CD14-positive monocyte (primary cell): ENCODE results near the gene ERBB3. TPM values are rescaled to one million over a fixed set of nuclear protein-coding genes. Genes with fewer than 3 reads are reported as not detected.

Experiments used
- DNase-seq, 3 donors: peaks; one replicate each; pipeline ENCODE4 v3.0.0-alpha.2; 2011 to 2022
- H2AFZ ChIP-seq: 2 replicates; pipeline ENCODE4 v1.6.0; 2012; ENCODE audit warnings: mild to moderate bottlenecking, low read depth, low read length, inconsistent platforms; ENCODE audit not compliant: insufficient read depth, poor library complexity, severe bottlenecking
- H3K27ac ChIP-seq, 2 donors: 1 replicate in 1 of 2; 2 replicates in 1 of 2; pipeline ENCODE4 v1.5.1; 2012 to 2013; ENCODE audit warnings: low read length in 2 of 2, control low read depth in 1 of 2, inconsistent platforms in 1 of 2, low read depth in 1 of 2, mild to moderate bottlenecking in 1 of 2
- H3K27me3 ChIP-seq, 2 donors: one replicate each; pipeline versions ENCODE4 v1.6.0 to v1.6.1; 2011 to 2013; ENCODE audit warnings: low read length in 2 of 2; ENCODE audit not compliant: control insufficient read depth in 2 of 2, insufficient read depth in 2 of 2
- H3K36me3 ChIP-seq, 2 donors: replicated peaks in 1 of 2; 1 replicate in 1 of 2; 2 replicates in 1 of 2; pipeline versions ENCODE4 v1.5.1 to v1.6.1; 2012 to 2013; ENCODE audit warnings: low read length in 2 of 2, control low read depth in 1 of 2, inconsistent platforms in 1 of 2, mild to moderate bottlenecking in 1 of 2; ENCODE audit not compliant: insufficient read depth in 2 of 2, control insufficient read depth in 1 of 2
- H3K4me1 ChIP-seq, 2 donors: 1 replicate in 1 of 2; 2 replicates in 1 of 2; pipeline versions ENCODE4 v1.5.1 to v1.6.1; 2012 to 2013; ENCODE audit warnings: low read length in 2 of 2, control low read depth in 1 of 2, inconsistent platforms in 1 of 2, mild to moderate bottlenecking in 1 of 2, moderate library complexity in 1 of 2; ENCODE audit not compliant: insufficient read depth in 2 of 2, control insufficient read depth in 1 of 2
- H3K4me2 ChIP-seq: replicated peaks from 2 replicates; pipeline ENCODE3; 2012; ENCODE audit warnings: low read length, moderate library complexity, mild to moderate bottlenecking; ENCODE audit not compliant: poor library complexity, severe bottlenecking; ENCODE audit errors: extremely low read depth
- H3K4me3 ChIP-seq, 3 experiments: fragments of 200-600 bp in 1 of 3; sonication (generic) in 1 of 3; replicated peaks in 1 of 3; 1 replicate in 2 of 3; 2 replicates in 1 of 3; pipeline ENCODE4 v1.5.1; 2011 to 2013; ENCODE audit warnings: low read length in 3 of 3, mild to moderate bottlenecking in 3 of 3, control low read depth in 2 of 3, low read depth in 2 of 3, inconsistent platforms in 1 of 3, moderate library complexity in 1 of 3
- H3K79me2 ChIP-seq: 2 replicates; pipeline ENCODE4 v1.6.0; 2012; ENCODE audit warnings: mild to moderate bottlenecking, control low read depth, inconsistent platforms, low read length, moderate library complexity; ENCODE audit not compliant: insufficient read depth
- H3K9ac ChIP-seq: 2 replicates; pipeline ENCODE4 v1.6.0; 2017; ENCODE audit warnings: low read length, mild to moderate bottlenecking; ENCODE audit not compliant: insufficient read depth, poor library complexity, severe bottlenecking
- H3K9me3 ChIP-seq, 2 donors: replicated peaks in 1 of 2; 1 replicate in 1 of 2; 2 replicates in 1 of 2; pipeline versions ENCODE4 v1.5.1 to v1.6.1; 2012 to 2013; ENCODE audit warnings: low read length in 2 of 2, control low read depth in 1 of 2; ENCODE audit not compliant: control insufficient read depth in 1 of 2, insufficient read depth in 1 of 2
- H4K20me1 ChIP-seq: 2 replicates; pipeline ENCODE4 v1.6.0; 2012; ENCODE audit warnings: mild to moderate bottlenecking, low read length, control low read depth, moderate library complexity; ENCODE audit not compliant: insufficient read depth
- H3K27ac Mint-ChIP-seq, 7 donors: one replicate each; pipeline ENCODE4 v1.8.0; 2020; ENCODE audit warnings: mild to moderate bottlenecking in 7 of 7, mixed read lengths in 7 of 7, moderate library complexity in 6 of 7, inconsistent platforms in 2 of 7
- H3K27me3 Mint-ChIP-seq, 3 donors: one replicate each; pipeline ENCODE4 v1.8.0; 2021 to 2022; ENCODE audit warnings: low read depth in 3 of 3, mild to moderate bottlenecking in 3 of 3, mixed read lengths in 3 of 3, moderate library complexity in 3 of 3, inconsistent platforms in 1 of 3
- H3K36me3 Mint-ChIP-seq, 2 donors: one replicate each; pipeline ENCODE4 v1.8.0; 2020; ENCODE audit warnings: mixed read lengths in 2 of 2, inconsistent platforms in 1 of 2, mild to moderate bottlenecking in 1 of 2
- H3K4me1 Mint-ChIP-seq: one replicate; pipeline ENCODE4 v1.8.0; 2020; ENCODE audit warnings: mild to moderate bottlenecking, mixed read lengths
- H3K4me3 Mint-ChIP-seq, 2 donors: one replicate each; pipeline ENCODE4 v1.8.0; 2020; ENCODE audit warnings: mild to moderate bottlenecking in 2 of 2, mixed read lengths in 2 of 2, moderate library complexity in 1 of 2
- H3K9me3 Mint-ChIP-seq, 7 donors: one replicate each; pipeline ENCODE4 v1.8.0; 2020 to 2022; ENCODE audit warnings: mixed read lengths in 7 of 7, mild to moderate bottlenecking in 6 of 7, moderate library complexity in 6 of 7, inconsistent platforms in 2 of 7
- CTCF ChIP-seq: fragments of 200-600 bp; IDR thresholded peaks from one replicate; pipeline ENCODE4 v1.8.0; 2022; ENCODE audit warnings: antibody characterized with exemption, mild to moderate bottlenecking
- WGBS: methylation state at CpG from one replicate; pipeline ENCODE4 v1.1.5; 2013; ENCODE audit warnings: missing lambda C conversion rate; ENCODE audit not compliant: insufficient coverage; 5-methylcytosine and 5-hydroxymethylcytosine counted together
- intact Hi-C, 2 donors: fragments of 100-400 bp; cut with micrococcal nuclease; formaldehyde crosslinking; loops; one replicate each; pipeline versions ENCODE4 v1.15.0 to v1.15.1; 2023
- polyA plus RNA-seq, 3 donors: library from polyadenylated mRNA; depleted of rRNA in 1 of 3; unstranded in 2 of 3; stranded (reverse) in 1 of 3; fragments of 300-500 nt in 2 of 3; fragments of >200 nt in 1 of 3; fragmentation: Illumina TruSeq in 2 of 3; gene quantifications; 1 replicate in 2 of 3; 2 replicates in 1 of 3; pipeline ENCODE4 v1.2.3, GENCODE V29; 2012 to 2021

The ERBB3 gene
- polyA plus RNA-seq, 3 donors = 0.01 TPM; not detected in 2

GRCh38 chr12:56152132-56152755, 72.3 kb downstream of the ERBB3 start, which contains the start of gene MYL6B:
MYL6B (plus strand) TSS chr12:56152587; CDS start chr12:56153919, 1,332 bp downstream.
- 0% methylated on average over 23 of the region's 37 CpGs for WGBS
- Mint-ChIP-seq H3K27ac (peak within 1 kb of the TSS; percentile 94 to 97 (median 97)), H3K9me3 (no peaks in the 10 kb centered on the region), H3K27me3 (peaks cover 0 to 4% (median 3%) of the 10 kb centered on the region in 3 donors), H3K4me1 (peaks cover 32% of the 10 kb centered on the region), H3K36me3 (peaks cover 7 to 10% of the 10 kb centered on the region in 2 donors), H3K4me3 (peak within 1 kb of the TSS; percentile 85 to 91)
- no peaks in the 10 kb centered on the region for H3K27me3 ChIP-seq
- peak within 1 kb of the TSS; percentile 86 to 90 for H3K27ac ChIP-seq
- H3K9me3 ChIP-seq = no peaks in the 10 kb centered on the region
- intact Hi-C loops = loop anchor here in 1 of 2 donors (5.0 kb wide), 1 partner anchor 35 kb away; the partner anchor contains the start of genes RPL41 and ZC3H10
- peak within 1 kb of the TSS; percentile 87 for H3K9ac ChIP-seq
- peaks cover 7% of the 10 kb centered on the region for H3K79me2 ChIP-seq
- H2AFZ ChIP-seq = peak within 1 kb of the TSS; percentile 84
- no peaks in the 10 kb centered on the region for H3K36me3 ChIP-seq
- no peak for TF ChIP-seq CTCF
- H3K4me1 ChIP-seq = peaks cover 34 to 39% of the 10 kb centered on the region in 2 donors
- peak; percentile 90 to 93 (median 93) for DNase-seq
- no peaks in the 10 kb centered on the region for H4K20me1 ChIP-seq
- H3K4me3 ChIP-seq = peak within 1 kb of the TSS; percentile 68 to 83 (median 68)
- peak within 1 kb of the TSS; percentile 74 for H3K4me2 ChIP-seq

Other genes with a start within 250 kb of the ERBB3 start
- 1 to 10 TPM in 2 of 3 donors, under 1 TPM in 1; 0.81 to 2.8 (median 1.0) TPM for gene MMP19, start 237.2 kb upstream of the ERBB3 start, polyA plus RNA-seq
- 10 to 100 TPM; 17.3 to 47.1 (median 39.5) TPM for gene PYM1, start 152.3 kb upstream of the ERBB3 start, polyA plus RNA-seq
- 10 to 100 TPM; 16.0 to 99.1 (median 21.4) TPM for gene DGKA, start 149.0 kb upstream of the ERBB3 start, polyA plus RNA-seq
- gene PMEL, start 114.1 kb upstream of the ERBB3 start, polyA plus RNA-seq = under 1 TPM; 0.37 to 0.54 (median 0.40) TPM
- 10 to 100 TPM in 1 of 3 donors, 1 to 10 TPM in 2; 4.1 to 11.8 (median 4.7) TPM for gene CDK2, start 113.3 kb upstream of the ERBB3 start, polyA plus RNA-seq
- 10 to 100 TPM; 44.0 to 63.0 (median 48.5) TPM for gene RAB5B, start 106.1 kb upstream of the ERBB3 start, polyA plus RNA-seq
- gene SUOX, start 82.9 kb upstream of the ERBB3 start, polyA plus RNA-seq = 10 to 100 TPM in 2 of 3 donors, 1 to 10 TPM in 1; 9.7 to 17.1 (median 14.4) TPM
- gene IKZF4, start 59.1 kb upstream of the ERBB3 start, polyA plus RNA-seq = 1 to 10 TPM in 2 of 3 donors, under 1 TPM in 1; 0.09 to 4.9 (median 1.3) TPM
- gene RPS26, start 38.2 kb upstream of the ERBB3 start, polyA plus RNA-seq = 100 to 1,000 TPM; 238 to 363 (median 286) TPM
- 10 to 100 TPM; 83.0 to 84.2 (median 83.0) TPM for gene PA2G4, start 24.4 kb downstream of the ERBB3 start, polyA plus RNA-seq
- gene RPL41, start 36.5 kb downstream of the ERBB3 start, polyA plus RNA-seq = 1,000 to 10,000 TPM; 2,986 to 5,048 (median 3,308) TPM
- 1 to 10 TPM; 1.7 to 3.1 (median 1.8) TPM for gene ZC3H10, start 38.1 kb downstream of the ERBB3 start, polyA plus RNA-seq
- 10 to 100 TPM; 74.2 to 81.1 (median 74.6) TPM for gene ESYT1, start 48.1 kb downstream of the ERBB3 start, polyA plus RNA-seq
- 1 to 10 TPM; 2.7 to 4.3 (median 4.1) TPM for gene MYL6B, start 72.4 kb downstream of the ERBB3 start, polyA plus RNA-seq
- gene MYL6, start 78.2 kb downstream of the ERBB3 start, polyA plus RNA-seq = 1,000 to 10,000 TPM; 1,962 to 3,939 (median 3,189) TPM
- gene SMARCC2, start 109.3 kb downstream of the ERBB3 start, polyA plus RNA-seq = 10 to 100 TPM; 22.2 to 63.7 (median 43.5) TPM
- gene RNF41, start 141.8 kb downstream of the ERBB3 start, polyA plus RNA-seq = 10 to 100 TPM; 35.8 to 82.0 (median 45.7) TPM
- gene NABP2, start 144.2 kb downstream of the ERBB3 start, polyA plus RNA-seq = 10 to 100 TPM in 1 of 3 donors, 1 to 10 TPM in 2; 2.7 to 10.1 (median 3.2) TPM
- gene SLC39A5, start 149.9 kb downstream of the ERBB3 start, polyA plus RNA-seq = under 1 TPM in 2 of 3 donors, not detected in 1; 0.21 to 0.25 TPM
- gene ANKRD52, start 178.2 kb downstream of the ERBB3 start, polyA plus RNA-seq = 10 to 100 TPM in 1 of 3 donors, 1 to 10 TPM in 2; 1.5 to 12.4 (median 2.4) TPM
- 10 to 100 TPM in 1 of 3 donors, 1 to 10 TPM in 2; 1.7 to 13.5 (median 2.0) TPM for gene COQ10A, start 186.8 kb downstream of the ERBB3 start, polyA plus RNA-seq
- 100 to 1,000 TPM in 1 of 3 donors, 10 to 100 TPM in 2; 55.7 to 156 (median 86.1) TPM for gene CS, start 220.2 kb downstream of the ERBB3 start, polyA plus RNA-seq
- gene CNPY2, start 235.8 kb downstream of the ERBB3 start, polyA plus RNA-seq = 100 to 1,000 TPM in 2 of 3 donors, 10 to 100 TPM in 1; 50.4 to 122 (median 121) TPM